Epithelial cell of esophagus (primary cell): ENCODE results near the gene EEFSEC.

Experiments used
- DNase-seq: peaks from one replicate; pipeline ENCODE4 v3.0.0; 2010; ENCODE audit warnings: low read depth
- H3K4me3 ChIP-seq: 2 replicates; pipeline ENCODE4 v1.5.1; 2011; ENCODE audit warnings: mild to moderate bottlenecking, low read length, control low read depth
- CTCF ChIP-seq: IDR thresholded peaks from 2 replicates; pipeline ENCODE4 v1.5.1; 2011; ENCODE audit warnings: low read depth, mild to moderate bottlenecking, low read length, control low read depth, inconsistent platforms; ENCODE audit not compliant: insufficient read depth; ENCODE audit errors: missing control alignments

EEFSEC gene

GRCh38 chr3:128340198-128340903, 187.1 kb downstream of the EEFSEC start:
- no peak for TF ChIP-seq CTCF
- no peak overlapping the region for H3K4me3 ChIP-seq
- DNase-seq: no peak

DNA sequence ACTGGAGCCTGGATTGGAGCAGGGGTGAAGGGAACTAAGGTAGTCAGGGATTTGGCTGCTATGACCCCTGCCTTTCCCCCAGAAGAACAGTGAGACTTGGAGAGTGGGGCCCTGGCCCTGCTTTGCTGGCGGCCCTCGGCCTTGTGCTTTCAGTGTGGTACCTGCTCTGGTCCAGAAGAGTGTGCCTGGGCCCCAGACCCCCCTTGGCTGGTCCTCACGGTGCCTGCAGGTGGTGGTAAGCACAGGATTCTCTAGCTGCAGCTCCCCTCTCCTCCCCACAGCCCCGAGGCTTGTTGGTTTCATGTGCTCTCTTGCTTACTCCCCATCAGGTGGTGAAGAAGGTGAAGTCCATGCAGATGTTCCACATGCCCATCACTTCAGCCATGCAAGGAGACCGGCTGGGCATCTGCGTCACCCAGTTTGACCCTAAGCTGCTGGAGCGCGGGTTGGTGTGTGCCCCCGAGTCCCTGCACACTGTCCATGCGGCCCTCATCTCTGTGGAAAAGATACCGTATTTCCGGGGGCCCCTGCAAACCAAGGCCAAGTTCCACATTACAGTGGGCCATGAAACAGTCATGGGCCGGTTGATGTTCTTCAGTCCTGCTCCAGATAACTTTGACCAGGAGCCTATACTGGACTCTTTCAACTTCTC, 187.7 kb downstream of the EEFSEC start:
- no peak for TF ChIP-seq CTCF
- no peak for DNase-seq
- H3K4me3 ChIP-seq: no peak overlapping the region

- H3K4me3 ChIP-seq: no peak overlapping the region
- DNase-seq: no peak
- TF ChIP-seq CTCF: no peak
These were observed 188.5 kb downstream of the EEFSEC start for GRCh38 chr3:128341659-128342395.

- no peak for DNase-seq
- no peak for TF ChIP-seq CTCF
- no peak overlapping the region for H3K4me3 ChIP-seq
These were observed 189.5 kb downstream of the EEFSEC start for GRCh38 chr3:128342701-128343180.

GRCh38 chr3:128343287-128344051, 190.2 kb downstream of the EEFSEC start:
- TF ChIP-seq CTCF: no peak
- no peak overlapping the region for H3K4me3 ChIP-seq
- DNase-seq: peak; percentile 73

GRCh38 chr3:128344052-128344735, 190.9 kb downstream of the EEFSEC start:
- DNase-seq: no peak
- no peak overlapping the region for H3K4me3 ChIP-seq
- TF ChIP-seq CTCF: no peak
